Germinal center (tissue), 1 donor: Measurements from ENCODE around the gene LPGAT1.

Source experiments
- DNase-seq: peaks from one replicate; pipeline ENCODE4 v3.0.0; 2012; ENCODE audit warnings: mixed read lengths, low spot score

Gene LPGAT1

DNA sequence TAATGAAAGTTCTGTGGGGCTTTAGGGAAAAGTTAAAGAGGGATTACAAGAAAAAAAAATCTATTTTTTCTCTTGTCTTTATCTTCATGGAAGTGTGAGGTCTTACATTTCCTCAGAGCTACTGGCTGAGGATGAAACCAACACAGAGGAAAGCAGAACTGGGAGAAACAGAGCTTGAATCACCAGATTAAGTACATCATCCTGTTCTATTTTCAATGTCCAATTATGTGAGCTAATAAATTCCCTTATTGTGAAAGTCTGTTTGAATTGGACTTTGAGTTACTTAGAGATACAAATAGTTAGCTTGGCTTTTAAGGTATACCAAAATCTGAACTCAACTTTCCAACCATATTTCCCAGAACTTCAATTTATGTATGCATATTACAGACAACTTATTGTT lies 69.2 kb downstream of the LPGAT1 start:
- DNase-seq: no peak

DNA sequence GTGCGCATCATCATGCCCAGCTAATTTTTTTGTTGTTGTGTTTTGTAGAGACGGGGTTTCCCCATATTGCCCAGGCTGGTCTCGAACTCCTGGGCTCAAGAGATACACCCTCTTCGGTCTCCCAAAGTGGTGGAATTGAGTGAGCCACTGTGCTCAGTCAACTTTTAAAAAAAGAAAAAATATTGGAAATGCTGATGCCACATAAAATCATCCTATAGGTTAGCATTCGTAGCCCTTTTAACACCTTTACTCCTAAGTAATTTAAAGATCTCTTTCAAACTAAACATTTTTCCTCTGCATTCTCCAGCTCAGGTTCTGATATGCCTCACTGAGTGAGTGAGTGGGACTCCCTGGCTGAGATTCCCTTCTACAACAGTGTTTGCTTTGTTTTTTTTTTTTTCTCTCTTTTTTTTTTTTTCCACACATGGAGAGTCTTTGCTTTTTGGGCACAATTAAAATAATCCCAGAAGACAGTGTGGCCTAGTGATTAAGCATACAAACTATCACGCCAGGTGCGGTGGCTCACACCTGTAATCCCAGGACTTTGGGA lies 74.0 kb downstream of the LPGAT1 start:
- DNase-seq: no peak

DNA sequence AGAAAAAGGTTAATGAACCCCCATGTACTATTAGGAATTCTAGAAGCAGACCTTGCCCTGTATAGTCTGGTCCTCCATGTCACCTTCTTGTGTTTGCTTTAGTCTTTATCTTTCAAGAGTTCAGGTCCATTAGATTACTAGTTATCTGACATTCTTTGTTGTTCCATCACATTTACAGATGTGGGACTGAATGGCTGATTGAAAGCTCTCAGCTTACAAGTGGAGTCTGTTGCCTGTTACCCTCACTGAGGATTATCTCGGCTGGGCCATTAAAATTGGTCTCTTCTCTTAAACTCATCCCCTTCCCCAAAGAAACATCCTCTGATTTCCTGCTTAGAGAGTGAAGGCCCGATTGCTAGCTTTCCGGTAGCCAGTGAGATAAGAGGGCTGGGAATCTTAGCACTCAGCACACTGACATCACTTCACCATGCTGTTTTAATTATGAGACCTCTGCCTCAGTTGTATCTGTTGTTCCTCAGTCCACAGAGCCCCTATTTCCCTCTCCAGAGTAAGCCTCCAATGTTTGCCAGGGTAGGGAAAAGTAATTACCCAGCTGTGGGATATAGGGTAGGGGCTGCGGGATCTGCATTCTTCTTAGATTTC lies 76.8 kb downstream of the LPGAT1 start:
- no peak for DNase-seq

DNA sequence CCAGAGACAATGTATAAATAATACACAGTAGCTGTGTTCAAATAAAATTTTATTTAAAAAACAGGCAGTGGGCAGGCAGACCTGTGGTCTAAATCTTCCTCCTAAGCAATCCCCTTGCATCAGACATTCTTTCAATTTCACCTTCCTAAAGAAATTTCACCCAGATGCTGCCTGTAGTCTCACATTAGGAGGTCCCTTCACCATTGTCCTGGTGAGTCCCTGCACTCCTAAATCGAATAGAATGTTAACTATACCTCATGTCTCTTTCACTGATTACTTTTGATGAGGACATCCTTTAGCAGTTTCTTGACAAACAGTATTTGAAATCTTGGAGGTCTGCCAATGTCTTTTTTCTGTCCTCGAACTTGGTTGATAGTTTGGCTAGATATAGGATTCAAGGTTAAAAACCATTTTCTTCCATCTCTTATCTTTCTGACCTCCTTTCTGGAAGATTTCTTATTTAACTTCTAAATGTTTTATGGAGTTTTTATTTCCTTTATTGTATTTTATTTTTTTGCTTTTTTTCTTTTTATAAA lies 77.5 kb downstream of the LPGAT1 start:
- DNase-seq: no peak

DNA sequence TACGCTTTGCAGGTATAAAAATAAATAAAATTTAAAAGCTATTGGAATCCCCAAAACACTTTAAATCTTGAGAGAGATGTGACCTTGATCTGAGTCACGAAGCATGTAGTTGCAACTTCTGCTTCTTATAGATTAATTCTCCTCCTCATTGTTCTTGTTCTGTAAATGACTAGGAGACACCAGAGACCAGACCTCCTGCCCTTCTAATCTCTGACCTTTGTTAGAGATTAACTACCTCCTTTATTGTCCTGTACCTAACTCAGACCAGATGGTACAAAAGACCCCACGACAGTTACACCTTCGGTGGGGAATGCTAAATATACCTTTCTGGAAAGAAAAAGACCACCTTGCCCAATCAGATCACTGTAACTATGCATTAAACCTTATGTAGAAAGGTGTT lies 78.2 kb downstream of the LPGAT1 start:
- no peak for DNase-seq

DNA sequence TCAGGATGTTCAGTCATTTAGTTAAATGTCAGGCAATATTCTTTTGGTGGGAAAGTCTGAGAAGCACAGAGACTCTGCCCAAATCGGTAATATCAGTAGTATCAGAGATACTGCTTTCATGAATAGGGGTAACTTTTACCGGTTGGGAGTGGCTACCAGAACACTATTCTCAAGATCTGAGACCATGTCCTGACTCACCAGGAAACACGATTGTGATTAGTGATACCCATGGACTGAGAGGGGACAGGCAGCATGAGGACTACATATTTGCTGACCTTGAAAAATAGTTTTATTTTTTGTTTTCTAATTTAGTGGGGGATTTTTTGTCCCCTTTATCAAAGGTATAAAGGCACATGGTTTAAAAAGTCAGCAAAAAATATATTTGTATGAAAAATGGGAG lies 79.1 kb downstream of the LPGAT1 start:
- DNase-seq: no peak

DNA sequence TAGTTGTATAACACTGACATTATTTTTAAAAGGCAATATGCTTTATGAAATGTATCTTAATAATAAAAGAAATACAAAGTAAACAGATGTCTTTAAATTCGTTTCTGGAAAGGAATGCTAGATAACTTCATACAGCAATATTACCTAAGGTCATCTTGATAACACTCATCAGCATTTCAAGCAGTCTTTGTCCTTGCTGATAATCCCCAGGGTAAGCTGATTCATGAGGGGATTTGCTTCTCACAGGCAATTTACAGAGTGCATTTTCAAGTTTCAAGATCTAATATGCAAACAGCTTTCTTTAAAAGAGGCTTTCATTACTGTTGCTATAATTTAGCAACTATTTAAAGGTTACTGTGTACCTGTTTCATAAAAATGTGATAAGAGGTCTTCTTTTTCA lies 80.0 kb downstream of the LPGAT1 start:
- no peak for DNase-seq

DNA sequence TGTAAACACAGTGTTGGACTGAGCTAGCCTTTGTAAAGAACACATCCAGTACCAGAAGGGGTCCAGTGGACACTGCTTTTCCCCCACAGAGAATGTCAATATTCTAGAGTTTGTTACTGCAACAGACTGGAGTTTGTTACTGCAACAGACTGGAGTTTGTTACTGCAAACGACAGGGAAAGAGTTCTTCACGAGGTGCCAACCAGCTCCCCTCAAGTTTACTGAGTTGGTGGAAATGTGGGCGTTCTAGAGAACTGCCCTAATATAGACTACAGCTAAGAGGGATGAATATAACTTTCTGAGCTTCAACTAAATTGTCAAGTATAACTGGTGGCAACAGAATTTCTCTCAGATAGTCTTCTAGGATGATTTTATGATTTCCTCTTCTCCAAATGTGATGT lies 81.3 kb downstream of the LPGAT1 start:
- no peak for DNase-seq

DNA sequence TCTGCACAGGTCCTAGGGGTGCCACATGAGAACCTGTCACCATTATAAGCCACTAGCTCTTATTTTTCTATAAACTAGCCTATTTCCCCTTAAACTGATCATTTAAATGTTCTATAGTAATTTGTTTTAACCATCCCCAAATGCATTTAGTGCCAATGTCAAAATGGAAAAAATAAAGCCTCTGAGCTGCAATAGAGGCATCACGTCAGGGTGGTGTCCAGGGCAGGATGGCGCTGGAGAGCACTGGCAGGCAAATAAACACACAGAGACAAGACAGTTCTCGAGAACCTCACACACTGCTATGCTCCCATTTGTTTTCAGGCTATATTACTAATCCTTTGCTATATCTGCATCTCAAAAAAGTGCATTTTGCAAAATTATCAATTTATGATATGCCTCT lies 81.8 kb downstream of the LPGAT1 start:
- no peak for DNase-seq

DNA sequence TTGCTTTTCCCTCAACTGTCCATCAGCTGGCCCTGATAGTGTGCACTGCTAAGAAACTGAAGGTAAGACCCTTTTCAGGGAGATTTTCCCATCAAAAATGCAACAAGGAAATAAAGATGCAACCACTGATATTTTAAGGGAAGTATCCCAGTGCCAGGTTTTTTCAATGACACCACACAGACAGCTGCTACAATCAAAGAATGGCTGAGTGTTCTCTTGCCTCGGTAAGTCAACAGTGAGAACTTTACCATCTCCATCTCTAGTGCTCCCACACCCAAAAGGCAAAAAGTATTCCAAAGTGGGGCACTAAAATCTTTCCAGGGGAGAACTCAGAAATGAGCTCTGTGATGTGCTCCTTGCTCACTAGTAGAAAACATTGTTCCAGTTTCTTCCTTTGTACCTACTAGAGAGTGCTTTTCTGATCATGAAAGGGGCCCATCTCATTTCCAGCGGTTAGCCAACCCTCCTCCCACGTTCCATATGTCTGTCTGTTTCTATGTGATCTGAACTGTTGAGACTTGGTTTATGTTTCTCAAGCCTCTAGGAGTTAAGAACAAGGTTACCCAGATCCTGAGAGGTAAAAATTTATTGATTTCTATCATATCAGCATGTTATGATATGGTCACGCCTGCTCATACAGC lies 87.6 kb downstream of the LPGAT1 start:
- no peak for DNase-seq

DNA sequence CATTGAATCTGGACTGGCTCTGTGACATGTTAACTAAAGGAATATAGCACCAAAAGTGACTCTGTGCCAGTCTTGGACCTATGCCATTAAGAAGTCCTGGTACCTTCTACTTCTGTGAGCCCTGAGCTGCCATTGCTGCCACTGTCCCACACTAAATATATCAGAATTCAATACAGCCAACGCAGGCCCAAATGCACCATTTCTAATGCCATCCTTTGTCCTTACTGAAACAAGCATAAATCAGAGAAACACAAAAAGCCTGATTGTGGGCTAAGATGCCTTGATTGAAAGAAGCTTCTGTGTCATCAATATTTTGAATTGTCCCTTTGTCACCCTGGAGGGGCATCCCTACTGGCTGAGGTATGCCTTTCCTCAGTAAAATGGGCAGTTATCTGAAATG lies 88.3 kb downstream of the LPGAT1 start:
- no peak for DNase-seq

DNA sequence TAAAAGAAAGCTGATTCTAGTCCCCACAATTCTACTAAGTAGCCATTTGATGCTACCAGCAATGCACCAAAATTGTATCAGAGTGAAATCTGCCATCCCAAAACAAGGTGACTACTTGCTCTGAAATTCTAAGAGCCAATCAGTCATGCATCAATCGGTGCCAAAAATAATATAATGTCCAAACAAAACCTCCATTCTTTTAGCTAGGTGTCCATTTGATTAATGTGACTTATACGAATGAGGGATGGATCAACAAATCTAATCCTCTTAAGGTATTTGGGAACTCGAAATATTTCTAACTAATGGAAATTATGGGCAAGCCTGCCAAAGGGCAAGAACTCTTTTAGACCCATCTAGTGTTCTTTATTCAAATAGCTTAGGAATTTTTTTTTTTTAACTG lies 88.8 kb downstream of the LPGAT1 start:
- no peak for DNase-seq

DNA sequence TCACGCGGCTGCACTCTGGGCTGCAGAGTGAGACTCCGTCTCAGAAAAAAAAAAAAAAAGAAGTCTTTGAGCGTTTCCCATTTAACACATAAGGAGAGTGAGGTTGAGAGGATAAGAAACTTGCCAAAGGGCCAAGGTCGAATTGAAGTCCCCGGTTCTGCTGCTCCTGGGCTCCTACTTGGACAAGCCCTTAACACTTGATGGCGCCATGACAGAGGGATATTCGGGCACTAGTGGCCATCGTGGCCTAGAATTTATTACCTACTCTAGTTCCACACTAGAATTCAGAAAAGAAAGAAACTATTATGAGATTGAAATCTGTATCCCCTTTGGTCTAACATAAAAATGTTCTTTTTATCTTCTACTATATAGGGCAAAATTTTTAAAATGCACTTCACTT lies 89.4 kb downstream of the LPGAT1 start:
- no peak for DNase-seq

DNA sequence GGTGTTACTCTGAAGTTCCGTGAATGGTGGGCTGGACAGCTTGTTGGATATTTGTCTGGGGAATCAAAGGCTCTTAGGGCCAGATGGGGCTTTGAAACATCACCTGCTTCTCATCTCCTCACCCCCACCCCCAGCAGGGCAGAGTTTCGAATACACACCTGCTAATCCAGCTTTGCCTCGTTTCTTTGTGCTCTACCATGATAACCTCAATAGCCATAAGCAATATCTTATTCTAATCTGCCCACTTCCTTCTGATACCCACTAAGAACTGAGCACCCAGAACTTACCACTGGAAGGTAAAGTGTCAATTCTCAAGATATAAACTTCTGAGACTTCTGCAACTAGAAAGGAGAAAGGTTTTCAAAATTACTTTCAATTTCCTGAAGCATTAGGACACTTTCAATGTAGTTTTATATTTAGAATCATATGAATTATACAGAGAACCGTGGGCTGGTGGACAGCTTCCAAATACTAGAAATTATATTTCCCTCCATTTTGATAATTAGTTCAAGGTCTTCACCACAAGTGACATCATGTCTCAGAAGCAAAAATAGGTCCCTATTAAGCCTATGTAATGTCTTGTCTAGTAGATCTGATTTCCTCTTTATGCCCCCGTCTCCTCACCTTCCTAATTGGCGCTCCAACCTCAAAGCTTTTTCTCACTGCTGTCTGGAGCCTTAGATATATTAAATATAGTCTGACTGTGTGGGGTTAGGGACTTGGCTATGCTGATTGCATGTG lies 90.7 kb downstream of the LPGAT1 start:
- DNase-seq: no peak

DNA sequence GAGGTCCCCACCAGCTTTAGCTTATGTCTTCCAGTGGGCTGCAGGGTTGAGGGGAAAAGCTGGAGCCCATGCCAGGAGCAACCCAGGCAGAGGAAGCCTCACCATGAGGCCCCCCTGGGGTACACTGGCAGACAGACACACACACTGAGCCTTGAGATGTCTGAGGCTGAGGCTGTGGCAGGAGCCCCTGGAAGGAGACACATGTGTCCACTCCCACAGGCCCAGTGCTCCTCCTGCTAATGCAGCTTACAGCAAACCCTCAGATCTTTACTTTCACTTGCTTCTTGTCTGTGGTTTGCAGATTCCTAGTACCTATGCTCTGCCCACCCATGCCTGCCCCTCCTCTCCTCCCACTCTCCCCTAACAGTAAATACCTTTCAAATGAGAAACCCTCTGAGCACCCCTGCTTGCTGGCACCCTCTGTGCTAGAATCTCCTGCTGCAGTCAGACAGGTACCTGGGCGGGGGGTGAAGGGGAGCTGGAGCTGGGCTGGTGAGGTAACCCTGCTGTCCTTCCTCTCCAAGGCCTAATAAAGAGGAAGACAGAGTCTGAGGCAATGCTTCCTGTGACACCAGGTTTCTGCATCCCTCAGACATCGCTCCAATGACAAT lies 91.8 kb downstream of the LPGAT1 start:
- no peak for DNase-seq

DNA sequence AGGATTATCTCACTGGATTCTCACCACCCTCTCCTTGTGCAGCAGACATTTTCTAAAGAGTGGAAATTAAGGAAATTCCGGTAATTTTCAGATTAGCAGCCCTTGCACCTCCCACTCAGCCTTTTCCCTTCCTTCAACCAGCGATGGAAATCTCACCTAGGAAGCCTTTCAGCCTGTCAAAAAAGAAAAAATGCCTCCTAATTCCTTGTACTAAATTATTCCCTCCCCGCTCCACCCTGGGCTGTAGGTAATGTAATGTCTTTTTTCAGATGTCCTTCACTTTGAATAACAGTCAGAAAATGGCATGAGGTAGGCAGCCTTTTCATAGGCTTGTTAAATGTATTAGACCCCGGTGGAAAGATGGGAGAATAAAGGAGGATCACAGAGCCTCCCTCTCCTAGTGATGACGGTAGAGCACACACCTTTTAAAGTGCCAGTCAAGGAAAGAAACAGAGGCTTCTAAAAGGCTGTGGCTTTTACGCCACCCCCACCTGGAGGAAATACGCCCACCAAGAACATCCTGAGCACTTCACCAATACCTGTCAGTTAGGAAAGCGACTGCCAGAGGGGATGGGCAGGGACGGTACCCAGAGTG lies 92.4 kb downstream of the LPGAT1 start:
- no peak for DNase-seq

DNA sequence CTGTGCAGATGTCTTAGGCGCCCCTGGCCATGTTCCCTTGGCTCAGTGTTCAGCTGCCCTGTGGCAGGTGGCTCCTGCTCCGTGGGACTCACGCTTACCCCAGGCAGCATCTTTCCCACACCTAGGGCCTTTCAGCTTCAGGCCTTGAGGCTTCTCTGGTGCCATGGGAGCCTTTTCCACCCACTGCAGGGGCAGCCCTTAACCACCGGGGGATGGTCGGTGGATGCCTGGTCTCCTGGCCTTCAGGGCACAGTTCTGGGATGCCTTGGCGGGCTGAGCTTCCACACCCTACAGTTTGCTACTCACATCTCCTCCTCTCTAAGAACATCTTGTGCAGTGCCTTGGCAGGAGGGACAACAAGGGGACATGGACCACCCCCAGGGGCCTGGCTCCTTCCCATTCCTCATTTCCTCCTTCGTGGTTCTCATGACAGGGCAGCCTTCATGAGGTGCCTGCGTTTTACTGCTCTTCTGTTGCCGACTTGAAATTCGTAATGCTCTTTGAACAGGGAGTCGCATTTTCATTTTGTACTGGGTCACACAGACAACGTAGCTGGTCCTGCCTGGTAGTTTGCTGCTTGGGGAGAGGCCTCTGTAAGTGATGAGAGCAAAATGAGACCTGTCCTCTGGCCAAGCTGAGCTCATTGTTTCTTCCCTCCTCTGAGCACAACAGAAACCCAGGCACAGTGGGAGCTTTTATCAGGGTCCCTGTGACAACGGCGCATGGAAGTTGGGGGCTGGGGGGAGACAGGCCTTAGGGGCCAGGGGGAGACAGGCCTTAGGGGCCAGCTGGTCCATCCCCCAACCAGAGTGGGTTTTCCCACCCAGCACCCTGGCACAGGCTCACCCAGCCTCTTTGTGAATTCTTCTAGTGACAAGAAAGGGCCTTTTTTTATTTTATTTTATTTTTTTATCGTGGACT lies 93.2 kb downstream of the LPGAT1 start:
- no peak for DNase-seq

DNA sequence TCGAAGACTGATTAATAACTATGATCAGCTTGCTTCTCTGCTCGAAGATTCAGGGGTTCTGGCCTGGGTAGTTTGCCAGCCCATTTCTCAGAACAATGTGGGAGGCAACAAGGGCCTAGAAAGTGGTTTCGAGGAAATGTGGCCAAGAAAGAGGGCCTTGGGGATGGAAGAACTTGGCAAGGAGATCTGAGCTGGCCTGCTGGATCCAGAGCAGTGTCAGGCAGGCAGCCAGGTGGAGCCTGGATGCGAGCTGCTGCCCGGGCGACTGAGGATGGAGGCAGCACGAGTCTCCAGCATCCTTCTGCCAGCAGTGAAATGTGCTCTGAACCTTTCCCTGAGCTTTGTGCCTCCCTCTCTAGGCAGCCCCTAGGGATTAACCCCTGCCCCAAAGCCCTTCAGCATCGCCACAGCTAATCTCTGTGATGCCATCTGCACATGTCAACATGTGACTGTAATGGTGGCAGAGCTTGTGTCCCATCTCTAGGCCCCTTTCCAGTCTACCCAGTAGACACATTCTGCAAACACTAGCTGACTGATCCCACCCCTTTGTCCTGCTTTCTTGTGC lies 94.1 kb downstream of the LPGAT1 start:
- DNase-seq: no peak

DNA sequence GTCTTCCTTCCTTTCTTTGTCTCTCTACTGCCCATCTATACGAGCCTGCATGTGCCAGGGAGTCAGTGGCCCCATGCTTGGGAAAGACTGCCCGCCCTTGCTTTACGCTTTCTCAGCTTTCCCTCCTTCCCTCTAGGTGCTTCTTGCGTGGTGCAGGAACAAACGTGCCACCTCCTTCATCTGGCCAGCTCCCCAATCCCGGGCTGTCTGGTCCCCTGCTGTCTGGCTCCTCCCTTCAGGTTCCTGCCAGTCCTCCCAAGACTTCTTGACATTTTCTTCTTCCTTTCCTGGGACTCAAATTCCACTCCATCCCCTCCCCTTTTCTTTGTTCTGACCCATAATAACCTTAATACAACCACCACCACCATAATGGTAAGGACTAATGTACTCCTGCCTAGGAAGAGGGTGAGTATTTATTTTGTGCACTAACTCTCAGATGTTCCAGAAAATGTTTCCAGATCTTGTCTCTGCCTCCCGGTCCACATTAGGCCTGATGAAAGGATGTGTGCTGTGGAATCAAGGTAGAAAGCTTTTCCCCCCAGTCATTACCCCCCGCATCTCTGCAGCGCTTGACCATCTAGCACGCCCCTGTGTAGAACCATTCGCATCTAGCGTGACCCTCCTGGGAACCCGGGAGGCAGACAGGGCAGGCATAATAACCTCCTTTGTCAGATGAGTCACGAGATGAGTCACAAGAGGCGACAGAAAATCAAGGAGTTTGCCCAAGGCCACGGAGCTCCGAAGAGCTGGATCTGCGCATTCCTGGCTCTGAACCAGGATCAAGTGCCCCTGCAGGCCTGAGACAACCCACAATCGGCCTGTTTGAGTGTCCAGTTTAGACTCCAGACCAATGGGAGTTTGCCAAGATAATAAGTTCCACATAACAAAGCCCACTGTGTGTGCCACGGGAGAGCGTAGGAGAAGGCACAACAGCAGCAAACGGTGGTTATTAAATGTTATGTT lies 95.1 kb downstream of the LPGAT1 start:
- no peak for DNase-seq

DNA sequence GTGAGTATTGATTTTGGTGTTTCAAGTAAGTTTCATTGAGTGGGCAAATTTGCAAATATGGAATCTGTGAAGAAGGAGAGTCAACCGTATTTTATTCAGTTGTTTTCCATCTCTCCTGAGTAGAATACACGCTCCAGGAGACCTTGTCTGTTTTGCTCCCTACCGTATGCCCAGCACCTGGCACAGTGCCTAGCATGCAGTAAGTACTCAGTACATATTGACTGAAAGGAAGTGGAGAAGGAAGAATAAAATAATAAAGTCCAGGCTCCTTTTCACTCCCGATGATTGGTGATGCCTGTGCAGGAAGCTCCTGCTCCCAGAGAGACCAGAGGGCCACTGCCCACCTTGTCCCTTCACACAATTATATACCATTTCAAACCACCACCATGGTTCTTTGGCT lies 95.8 kb downstream of the LPGAT1 start:
- DNase-seq: no peak
